GM12801 (cell line): ENCODE measurements around the gene TRAPPC4.

Source experiments
- CTCF ChIP-seq: IDR thresholded peaks from one replicate; pipeline ENCODE4 v1.5.1; 2011; ENCODE audit warnings: control low read depth; ENCODE audit not compliant: insufficient read length; ENCODE audit errors: extremely low read depth

The TRAPPC4 gene

GRCh38 chr11:119061256-119061655 lies 42.7 kb downstream of the TRAPPC4 start:
- TF ChIP-seq CTCF = no peak

DNA sequence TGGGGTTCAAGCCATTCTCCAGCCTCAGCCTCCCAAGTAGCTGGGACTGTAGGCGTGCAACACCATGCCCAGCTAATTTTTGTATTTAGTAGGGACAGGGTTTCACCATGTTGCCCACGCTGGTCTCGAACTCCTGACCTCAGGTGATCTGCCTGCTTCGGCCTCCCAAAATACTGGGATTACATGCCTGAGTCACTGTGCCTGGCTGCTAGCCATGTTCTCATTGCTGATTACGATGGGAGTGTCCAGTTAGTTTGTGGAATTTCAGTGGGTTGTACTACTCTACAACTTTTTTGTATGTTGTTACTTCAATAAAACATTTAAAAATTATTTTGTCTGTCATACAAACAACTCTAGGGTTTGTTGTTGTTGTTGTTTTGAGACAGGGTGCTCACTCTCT lies 44.2 kb downstream of the TRAPPC4 start:
- TF ChIP-seq CTCF = no peak

GRCh38 chr11:119065369-119065768 lies 46.8 kb downstream of the TRAPPC4 start:
- no peak for TF ChIP-seq CTCF

DNA sequence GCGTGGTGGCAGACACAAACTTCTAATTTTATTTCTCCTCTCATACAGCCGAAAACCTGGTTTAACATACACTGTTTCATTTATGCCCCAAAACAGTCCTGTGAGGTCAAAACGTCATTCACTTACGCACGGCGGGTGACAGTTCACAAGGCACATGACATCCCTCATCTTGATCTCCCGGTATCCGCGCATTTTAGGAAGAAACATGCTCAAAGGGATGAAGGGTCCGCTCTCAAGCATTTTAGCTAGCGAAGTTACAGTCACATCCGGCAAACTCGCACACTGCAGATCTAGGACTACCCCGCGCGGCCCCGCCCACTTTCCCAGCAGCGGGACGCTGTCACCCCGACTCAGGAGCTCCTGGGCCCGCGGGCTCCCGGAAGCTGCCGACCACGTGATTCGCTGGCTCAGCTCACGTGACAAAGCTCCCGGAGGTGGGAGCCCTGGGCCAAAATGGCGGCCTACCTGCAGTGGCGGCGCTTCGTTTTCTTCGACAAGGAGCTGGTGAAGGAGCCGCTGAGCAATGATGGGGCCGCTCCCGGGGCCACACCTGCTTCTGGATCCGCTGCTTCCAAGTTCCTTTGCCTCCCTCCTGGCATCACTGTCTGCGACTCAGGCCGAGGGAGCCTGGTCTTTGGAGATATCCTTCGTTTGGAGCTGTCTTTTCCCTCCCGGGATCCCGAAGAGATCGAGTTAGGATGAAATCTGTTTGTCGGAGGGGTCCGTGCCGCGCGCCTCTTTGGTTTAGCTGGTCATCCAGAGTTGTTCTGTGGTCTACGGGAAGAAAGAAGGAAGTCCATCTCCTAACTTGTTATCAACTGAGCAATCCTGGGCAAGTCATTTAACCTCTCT lies 49.0 kb downstream of the TRAPPC4 start, which contains the start of gene VPS11:
Gene VPS11 (plus strand): TSS at position 448 of the 852 bp plus-strand sequence. CDS start 6 bp downstream, at position 454.
- no peak for TF ChIP-seq CTCF
